CD4-positive, alpha-beta T cell treated with Interleukin-4 for 4 hours (primary cell): ENCODE data around the gene SIRPD.
"Not testable (repeated sequence)": the region's sequence is repeated elsewhere in the genome, so short reads cannot be mapped to it uniquely, and the experiment has no call there.

ENCODE experiments used
- DNase-seq: peaks from one replicate; pipeline ENCODE4 v3.0.0-alpha.2; 2020

SIRPD gene

GRCh38 chr20:1536893-1537730, 20.4 kb downstream of the SIRPD start:
- no peak for DNase-seq

- DNase-seq: no peak
These were observed 21.9 kb downstream of the SIRPD start for GRCh38 chr20:1535420-1536175.

- DNase-seq: no peak
These were observed 23.0 kb downstream of the SIRPD start for GRCh38 chr20:1534526-1534925.

DNA sequence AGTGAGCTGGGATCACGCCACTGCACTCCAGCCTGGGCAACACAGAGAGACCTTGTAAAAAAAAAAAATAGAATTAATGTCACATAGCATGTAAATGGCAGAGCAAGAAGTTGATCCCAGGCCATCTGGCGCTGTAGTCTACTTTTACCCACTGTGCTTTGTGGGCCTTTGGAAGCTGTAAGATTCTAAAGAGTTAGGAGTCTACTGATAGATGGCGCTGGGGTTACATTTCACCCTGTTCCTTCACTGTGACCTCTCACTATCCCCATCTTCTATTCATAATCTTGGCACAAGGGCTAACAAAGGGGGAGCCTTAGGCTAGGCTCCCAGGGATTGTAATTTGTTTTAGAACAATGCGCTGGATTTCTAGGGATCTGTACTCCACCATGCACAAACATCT, 24.4 kb downstream of the SIRPD start:
- DNase-seq: peak; percentile 22

GRCh38 chr20:1528811-1529210, 28.7 kb downstream of the SIRPD start:
- DNase-seq: no peak

- DNase-seq: no peak
These were observed 29.6 kb downstream of the SIRPD start for GRCh38 chr20:1527923-1528322.

GRCh38 chr20:1526896-1527295, 30.6 kb downstream of the SIRPD start:
- no peak for DNase-seq

DNA sequence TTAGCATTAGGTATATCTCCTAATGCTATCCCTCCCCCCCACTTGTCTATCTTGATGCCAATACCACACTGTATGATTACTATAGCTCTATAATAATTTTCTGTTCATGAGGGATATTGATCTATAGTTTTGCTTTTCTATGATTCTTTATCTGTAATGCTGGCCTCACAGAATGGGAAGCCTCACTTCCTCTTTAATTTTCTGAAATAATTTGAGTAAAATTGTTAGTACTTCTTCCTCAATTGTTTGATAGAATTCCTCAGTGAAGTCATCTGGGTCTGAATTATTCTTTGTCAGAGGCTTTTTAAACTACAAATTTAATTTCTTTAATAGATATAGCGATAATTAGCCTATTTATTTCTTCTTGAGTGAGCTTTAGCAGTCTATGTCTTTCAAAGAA, 31.2 kb downstream of the SIRPD start:
- no peak for DNase-seq

DNA sequence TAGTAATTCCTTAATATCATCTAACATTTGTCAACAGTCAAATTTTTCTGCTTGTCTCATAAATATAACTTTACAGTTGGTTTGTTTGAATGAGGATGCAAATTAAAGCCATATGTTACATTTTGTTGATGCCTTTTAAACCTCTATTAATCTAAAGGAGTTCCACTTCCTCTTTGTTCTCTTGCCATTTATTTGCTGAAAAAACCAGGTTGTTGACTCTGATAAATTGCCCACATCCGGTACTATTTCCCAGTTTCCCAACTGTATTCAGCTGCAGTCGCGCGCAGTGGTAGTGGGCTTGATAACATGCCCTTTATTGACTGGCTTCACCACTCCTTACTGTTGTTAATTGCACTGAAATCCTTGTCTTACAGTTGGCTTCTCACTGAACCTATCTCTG, 33.5 kb downstream of the SIRPD start:
- DNase-seq: no peak

- DNase-seq: no peak
These were observed 40.5 kb downstream of the SIRPD start for GRCh38 chr20:1517010-1517409.

DNA sequence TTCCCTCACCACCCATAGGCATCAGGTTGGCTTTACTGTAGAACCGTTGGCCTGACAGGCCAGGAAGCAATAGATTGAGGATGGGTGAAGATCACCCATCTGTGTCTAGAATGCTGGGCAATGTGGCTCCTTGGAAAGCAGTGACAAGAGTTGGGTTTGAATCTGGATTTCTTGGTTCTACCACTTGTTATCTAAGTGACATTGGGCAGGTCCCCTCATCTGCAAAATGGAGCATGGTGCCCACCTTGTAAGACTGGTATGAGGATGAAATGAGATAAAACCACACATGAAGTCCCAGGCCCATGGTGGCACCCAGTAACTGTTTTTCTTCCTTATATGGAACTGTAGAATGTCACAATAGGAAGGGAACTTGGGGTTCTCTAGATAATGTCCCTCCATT, 43.7 kb downstream of the SIRPD start:
- no peak for DNase-seq

DNA sequence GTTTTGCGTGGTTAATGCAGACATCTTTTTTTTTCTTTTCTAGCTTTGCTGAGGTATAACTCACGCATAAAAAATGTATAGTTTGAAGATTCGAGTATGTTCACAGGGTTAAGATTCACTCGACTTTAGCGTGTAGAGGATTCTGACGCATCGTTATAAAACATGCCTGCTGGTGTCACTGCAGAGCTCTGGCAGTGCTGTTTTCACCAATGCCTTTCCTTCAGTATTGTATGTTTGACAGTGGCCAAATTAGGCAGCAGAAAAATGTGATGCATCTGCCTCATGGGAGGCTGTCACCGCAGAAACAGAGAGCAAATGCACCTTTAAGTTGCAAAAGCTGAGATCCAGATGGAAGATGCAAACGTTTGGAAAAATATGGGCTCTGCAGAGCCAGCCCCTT, 48.3 kb downstream of the SIRPD start:
- DNase-seq: peak; percentile 33

- DNase-seq: no peak
These were observed 48.9 kb downstream of the SIRPD start for GRCh38 chr20:1508574-1508973.

GRCh38 chr20:1507276-1507675, 50.2 kb downstream of the SIRPD start:
- DNase-seq: no peak

DNA sequence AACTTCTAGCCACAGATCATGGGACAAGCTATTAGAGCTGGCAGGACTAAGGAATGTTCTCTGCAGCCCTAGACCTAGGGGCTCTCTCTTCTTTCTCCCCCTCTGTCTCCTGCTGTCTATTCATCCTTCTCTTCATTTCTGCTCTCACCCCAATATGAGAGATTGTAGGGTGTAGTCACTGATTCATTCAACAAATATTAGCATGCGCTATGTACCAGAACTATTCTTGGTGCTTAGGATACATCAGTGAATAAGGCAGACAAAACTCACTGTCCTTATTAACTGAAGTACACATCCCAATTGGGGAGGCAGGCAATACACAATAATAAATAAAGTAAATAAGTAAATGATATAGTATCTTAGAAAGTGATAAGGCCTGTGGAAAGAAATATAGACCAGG, 51.6 kb downstream of the SIRPD start:
- no peak for DNase-seq

GRCh38 chr20:1505361-1505760, 52.1 kb downstream of the SIRPD start:
- DNase-seq: no peak

- peak; percentile 84 for DNase-seq
These were observed 53.8 kb downstream of the SIRPD start for GRCh38 chr20:1503564-1504227.

GRCh38 chr20:1500496-1500895, 57.0 kb downstream of the SIRPD start:
- no peak for DNase-seq

DNA sequence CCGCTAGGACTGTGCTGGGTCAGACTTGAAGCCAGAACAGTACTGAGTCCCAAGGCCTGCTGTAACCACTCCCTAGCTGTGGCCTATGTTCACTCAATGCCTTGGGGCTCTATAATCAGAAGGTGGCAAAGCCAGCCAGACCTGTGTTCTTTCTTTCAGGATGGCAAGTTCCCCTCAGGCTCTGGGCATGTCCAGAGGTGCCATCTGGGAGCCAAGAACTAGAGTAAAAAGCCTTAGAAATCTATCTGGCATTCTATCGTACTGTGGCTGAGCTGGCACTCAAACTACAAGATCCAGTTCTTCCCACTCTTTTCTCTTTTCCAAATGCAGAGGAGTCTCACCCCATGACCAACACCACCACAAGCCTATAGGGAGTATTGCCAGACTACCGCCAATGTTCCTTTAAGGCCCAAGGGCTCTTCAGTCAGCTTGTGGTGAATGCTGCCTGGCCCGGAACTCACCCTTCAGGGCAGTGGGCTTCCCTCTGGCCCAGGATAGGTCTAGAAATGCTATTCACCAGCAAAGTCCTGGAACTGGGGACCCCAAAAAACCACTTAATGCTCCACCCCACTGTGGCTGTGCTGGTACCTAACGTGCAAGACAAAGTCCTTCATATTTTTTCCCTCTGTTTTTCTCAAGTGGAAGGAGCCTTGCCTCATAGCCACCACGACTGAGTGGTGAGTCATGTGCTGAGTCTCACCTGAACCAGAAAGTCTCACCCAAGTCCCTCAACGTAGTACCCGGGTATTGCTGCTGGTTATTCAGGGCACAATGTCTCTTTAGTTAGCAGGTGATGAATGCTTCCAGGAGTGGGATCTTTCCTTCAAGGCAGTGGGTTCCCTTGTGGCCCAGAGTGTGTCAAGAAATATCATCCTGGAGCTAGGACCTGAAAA, 57.7 kb downstream of the SIRPD start:
- DNase-seq: no peak

DNA sequence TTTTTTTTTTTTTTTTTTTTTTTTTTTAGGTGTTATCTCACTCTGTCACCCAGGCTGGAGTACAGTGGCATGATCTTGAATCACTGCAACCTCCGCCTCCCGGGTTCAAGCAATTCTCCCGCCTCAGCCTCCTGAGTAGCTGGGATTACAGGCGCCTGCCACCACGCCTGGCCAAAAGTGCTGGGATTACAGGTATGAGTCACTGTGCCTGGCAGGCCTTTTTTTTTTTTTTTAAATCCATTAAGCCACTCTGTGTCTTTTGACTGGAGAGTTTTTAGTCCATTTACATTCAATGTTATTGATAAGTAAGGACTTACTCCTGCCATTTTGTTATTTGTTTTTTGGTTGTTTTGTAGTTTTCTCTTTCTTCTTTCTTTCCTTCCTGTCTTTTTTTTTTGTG, 60.1 kb downstream of the SIRPD start:
- DNase-seq: not testable (repeated sequence)

DNA sequence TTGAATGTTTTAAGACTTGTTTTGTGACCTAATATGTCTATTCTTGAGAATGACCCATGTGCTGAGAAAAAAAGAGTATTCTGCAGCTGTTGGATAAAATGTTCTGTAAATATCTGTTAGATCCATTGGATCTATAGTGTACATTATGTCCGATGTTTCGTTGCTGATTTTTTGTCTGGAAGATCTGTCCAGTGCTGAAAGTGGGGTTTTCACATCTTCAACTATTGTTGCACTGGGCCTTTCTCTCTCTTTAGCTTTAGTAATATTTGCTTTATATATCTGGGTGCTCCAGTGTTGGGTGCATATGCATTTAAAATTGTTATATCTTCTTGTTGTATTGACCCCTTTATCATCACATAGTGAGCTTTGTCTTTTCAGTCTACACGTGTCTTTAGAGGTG, 60.6 kb downstream of the SIRPD start:
- DNase-seq: no peak

DNA sequence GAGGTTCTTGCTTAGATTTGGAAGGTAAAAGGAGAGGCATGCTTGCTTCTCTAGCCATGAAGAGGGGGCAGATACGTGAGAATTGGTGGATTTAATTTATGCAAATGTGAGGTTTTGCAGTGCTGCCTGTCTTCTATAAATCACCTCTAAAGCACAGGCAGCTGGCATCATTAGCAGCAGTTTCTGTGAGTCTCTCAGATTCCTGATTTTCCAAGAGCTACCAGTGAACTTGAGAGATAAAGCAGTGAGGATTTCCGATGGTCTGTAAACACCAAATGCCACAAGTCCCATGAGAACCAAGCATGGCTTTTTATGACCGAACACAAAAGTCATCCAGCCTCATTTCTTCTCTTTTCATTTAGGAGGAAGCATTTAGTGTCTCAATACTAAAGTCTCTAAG, 63.1 kb downstream of the SIRPD start:
- DNase-seq: no peak

GRCh38 chr20:1493536-1493935, 64.0 kb downstream of the SIRPD start:
- no peak for DNase-seq
